ENCODE results near the gene HYAL2.
"Not testable (repeated sequence)": the region's sequence is repeated elsewhere in the genome, so short reads cannot be mapped to it uniquely, and the experiment has no call there.

Gene HYAL2

DNA sequence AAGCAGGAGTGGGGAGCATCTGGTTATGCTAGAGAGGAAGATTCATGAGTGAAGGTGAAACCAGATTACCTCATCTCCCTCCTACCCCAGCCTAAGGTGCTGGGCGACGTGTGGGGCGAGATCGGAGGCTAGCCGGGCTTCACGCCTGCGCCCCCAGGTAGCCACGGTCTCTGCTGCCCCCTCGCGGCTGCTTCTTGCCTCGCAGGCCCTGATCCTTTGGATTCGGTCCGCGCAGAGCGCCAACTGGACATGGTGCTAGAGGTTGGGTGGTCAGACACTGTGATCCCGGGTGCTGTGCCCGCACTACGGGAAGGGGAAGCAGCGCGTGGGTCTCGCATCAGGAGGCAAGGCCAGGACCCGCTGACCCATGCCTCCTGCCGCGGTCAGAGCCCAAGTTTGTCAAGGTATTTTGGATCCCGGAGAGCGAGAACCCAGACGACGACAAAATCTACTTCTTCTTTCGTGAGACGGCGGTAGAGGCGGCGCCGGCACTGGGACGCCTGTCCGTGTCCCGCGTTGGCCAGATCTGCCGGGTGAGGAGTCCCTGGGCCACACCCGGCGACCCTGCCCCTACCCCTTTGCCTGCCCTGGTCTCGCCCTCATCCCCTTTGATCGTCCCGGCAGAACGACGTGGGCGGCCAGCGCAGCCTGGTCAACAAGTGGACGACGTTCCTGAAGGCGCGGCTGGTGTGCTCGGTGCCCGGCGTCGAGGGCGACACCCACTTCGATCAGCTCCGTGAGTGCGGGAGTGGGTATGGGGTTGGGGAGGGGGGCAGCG is 49.4 kb downstream of the HYAL2 start:
- peak; percentile 82 to 96 (median 86) for DNase-seq (ENCODE audit: low read depth in 2 of 3, low spot score in 1 of 3)

DNA sequence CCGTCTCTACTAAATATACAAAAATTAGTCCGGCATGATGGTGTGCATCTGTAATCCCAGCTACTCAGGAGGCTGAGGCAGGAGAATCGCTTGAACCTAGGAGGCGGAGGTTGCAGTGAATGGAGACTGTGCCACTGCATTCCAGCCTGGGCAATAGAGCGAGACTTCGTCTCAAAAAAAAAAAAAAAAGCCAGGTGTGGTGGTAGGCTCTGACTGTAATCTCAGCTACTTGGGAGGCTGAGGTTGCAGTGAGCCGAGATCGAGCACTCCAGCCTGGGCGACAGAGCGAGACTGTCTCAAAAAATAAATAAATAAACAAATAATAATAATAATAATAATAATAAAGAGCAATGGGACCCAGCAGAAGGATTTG is 50.0 kb downstream of the HYAL2 start:
- DNase-seq (ENCODE audit: low read depth in 2 of 3, low spot score in 1 of 3): not testable (repeated sequence)

DNA sequence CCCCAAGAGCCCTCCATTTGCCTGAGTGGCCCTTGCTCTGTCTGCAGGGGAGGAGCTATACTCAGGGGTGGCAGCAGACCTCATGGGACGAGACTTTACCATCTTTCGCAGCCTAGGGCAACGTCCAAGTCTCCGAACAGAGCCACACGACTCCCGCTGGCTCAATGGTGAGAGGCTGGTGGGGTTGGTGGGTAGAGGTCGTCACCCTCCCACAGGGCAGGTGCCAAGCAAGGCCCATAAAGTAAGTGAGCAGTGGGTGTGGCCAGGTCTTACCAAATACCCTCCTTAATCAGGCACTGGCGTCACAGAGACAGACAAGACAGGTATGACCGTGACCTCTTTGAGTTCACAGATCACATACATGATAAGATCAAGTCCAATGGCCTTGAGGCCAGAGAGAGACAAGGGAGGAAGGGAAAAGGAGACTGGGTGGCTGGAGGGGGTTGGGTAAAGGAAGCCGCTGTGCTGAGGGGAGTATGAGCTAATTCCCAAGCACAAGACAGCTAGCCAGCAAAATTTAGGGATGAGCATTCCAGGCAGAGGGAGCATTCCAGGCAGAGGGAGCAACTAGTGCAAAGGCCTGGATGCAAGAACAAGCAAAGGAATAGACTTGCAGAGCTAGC is 51.1 kb downstream of the HYAL2 start:
- DNase-seq (ENCODE audit: low read depth in 2 of 3, low spot score in 1 of 3): no peak

DNA sequence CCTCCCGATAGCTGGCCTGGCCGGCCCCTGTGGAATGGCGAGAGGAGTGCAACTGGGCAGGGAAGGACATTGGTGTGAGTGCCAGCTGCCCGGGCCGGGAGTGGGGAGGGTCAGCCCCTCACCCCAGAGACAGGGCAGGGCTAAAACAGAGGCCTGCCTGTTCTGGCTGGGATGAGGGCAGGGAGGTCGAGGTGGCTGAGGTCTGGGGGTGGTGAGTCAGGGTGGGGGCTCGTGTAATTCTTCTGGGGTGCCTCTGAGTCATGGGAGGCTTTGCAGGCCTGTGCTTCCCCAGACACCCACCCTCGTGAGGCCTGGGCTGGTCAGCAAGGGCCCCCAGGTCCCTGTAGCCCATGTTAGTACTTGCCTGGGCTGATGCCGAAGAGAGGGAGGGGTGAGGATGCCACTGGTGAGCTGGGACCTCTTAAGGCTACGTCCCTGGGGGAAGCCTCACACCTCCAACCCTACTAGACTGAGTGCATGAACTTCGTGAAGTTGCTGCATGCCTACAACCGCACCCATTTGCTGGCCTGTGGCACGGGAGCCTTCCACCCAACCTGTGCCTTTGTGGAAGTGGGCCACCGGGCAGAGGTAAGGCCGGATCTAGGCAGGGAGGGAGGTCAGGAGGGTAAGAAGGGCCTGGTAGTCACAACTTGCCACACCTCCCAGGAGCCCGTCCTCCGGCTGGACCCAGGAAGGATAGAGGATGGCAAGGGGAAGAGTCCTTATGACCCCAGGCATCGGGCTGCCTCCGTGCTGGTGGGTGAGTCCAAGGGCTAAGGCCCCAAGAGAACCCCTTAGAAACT is 51.9 kb downstream of the HYAL2 start:
- DNase-seq (ENCODE audit: low read depth in 2 of 3, low spot score in 1 of 3): no peak

DNA sequence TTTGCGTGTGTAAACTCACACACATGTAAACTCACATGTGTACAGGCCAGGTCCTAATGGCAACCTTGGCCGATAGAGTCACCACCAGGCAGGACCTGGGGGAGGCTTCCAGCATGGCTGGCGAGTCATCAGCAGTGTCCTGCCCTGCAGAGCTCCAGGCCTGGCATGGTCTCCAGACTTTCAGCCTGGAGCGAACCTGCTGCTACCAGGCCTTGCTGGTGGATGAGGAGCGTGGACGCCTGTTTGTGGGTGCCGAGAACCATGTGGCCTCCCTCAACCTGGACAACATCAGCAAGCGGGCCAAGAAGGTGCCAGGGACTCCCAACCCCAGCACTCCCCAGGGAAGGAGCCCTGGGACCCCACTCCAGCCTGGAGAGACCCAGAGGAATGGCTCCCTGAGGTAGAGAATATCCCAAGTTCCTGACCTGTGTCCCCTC is 52.5 kb downstream of the HYAL2 start:
- no peak for DNase-seq (ENCODE audit: low read depth in 2 of 3, low spot score in 1 of 3)

DNA sequence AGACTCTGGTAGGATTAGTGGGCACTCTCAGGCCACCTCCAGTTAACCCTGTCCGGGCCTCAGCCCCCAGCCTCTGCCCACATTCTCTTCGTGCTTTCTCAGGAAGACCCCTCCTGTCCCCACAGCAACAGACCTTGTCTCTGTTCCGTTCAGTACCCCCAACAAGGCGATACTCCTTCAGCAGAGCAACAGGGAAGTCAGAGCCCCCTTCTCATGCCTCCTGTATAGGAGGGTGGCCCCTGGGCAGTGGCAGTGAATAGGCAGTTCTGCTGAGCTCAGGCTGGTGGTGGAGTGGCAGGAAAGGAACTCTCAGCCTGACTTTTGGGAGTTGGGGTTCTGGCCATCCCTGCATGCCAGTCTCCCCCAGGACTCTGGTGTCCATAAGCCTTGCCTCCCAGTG is 53.1 kb downstream of the HYAL2 start:
- no peak for DNase-seq (ENCODE audit: low read depth in 2 of 3, low spot score in 1 of 3)

DNA sequence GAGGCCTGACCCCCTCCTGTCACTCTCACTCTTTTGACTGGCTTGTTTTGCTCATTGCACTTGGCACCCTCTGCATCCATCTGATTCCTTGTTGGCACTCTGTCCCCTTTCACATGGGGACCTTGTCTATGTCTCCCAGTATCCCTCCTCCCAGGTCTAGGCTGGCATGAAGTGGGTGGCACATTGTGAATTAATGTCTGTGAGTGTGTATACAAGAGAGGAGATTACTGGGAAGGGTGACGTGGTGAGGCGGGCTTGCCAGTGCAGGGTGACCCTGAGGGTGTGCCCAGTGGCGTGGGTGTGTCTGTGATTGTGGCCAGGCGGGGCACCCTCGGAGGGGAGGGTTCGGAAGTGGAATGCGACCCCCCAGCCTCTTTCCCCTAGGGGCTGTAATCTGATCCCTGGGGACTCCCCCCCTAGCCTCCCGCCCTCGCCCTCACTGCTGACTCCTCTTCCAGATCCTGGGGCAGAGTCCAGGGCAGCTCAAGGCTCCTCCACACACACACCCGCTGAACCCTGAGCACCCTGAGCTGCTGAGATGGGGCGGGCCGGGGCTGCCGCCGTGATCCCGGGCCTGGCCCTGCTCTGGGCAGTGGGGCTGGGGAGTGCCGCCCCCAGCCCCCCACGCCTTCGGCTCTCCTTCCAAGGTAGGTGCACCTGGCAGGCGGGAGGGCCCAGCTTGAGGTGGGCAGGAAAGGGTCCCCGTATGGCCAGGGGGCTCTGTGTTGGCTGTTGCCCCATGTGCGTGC is 53.7 kb downstream of the HYAL2 start, which contains the start of gene SEMA3B:
Gene SEMA3B (plus strand): TSS at position 445 of the 749 bp plus-strand sequence. CDS start 94 bp downstream, at position 539.
- DNase-seq (ENCODE audit: low read depth in 2 of 3, low spot score in 1 of 3): no peak

DNA sequence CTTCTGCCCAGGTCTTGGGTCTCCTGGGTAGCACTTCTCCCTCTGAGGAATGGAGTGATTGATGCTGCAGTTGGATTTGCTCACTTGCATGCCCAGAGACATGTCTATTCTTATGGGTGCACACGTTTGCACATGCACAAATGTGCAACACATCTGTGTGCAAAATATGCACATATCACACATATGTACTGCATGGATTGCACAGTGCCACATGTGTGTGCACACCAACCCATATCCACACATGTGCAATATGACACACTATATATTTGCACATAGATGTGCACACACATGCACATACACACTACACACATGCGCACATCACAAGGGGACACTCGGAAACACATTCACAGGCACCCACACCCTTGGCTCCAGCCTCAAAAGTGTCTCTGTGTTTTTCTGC is 54.3 kb downstream of the HYAL2 start:
- no peak for DNase-seq (ENCODE audit: low read depth in 2 of 3, low spot score in 1 of 3)
